Uterus (tissue), 4 donors: ENCODE results near the gene ZNF22. TPM values are rescaled to one million over a fixed set of nuclear protein-coding genes. Genes with fewer than 3 reads are reported as not detected.

Source experiments
- DNase-seq, 2 donors: peaks; one replicate each; pipeline ENCODE4 v3.0.0-alpha.2; 2019 to 2020
- H3K27ac ChIP-seq, 2 donors: fragments of 200-600 bp; sonication (generic); 1 replicate in 1 of 2; 2 replicates in 1 of 2; pipeline ENCODE4 v1.5.1; 2016 to 2018
- H3K27me3 ChIP-seq, 2 donors: fragments of 200-600 bp; sonication (generic); one replicate each; pipeline ENCODE4 v1.5.1; 2018 to 2019; ENCODE audit warnings: control low read depth in 1 of 2
- H3K36me3 ChIP-seq, 2 donors: fragments of 200-600 bp; sonication (generic); one replicate each; pipeline ENCODE4 v1.5.1; 2019; ENCODE audit warnings: control low read depth in 1 of 2
- H3K4me1 ChIP-seq, 2 donors: fragments of 200-600 bp; sonication (generic); one replicate each; pipeline ENCODE4 v1.5.1; 2018 to 2019; ENCODE audit warnings: control low read depth in 1 of 2
- H3K4me3 ChIP-seq, 2 donors: fragments of 200-600 bp; sonication (generic); 1 replicate in 1 of 2; 2 replicates in 1 of 2; pipeline ENCODE4 v1.5.1; 2018 to 2019; ENCODE audit warnings: mild to moderate bottlenecking in 1 of 2
- H3K9me3 ChIP-seq, 2 donors: fragments of 200-600 bp; sonication (generic); one replicate each; pipeline ENCODE4 v1.5.1; 2019; ENCODE audit warnings: control low read depth in 1 of 2
- POLR2A ChIP-seq, 2 donors: fragments of 450-650 bp; IDR thresholded peaks; one replicate each; pipeline ENCODE4 v1.6.1; 2016; ENCODE audit warnings: antibody characterized with exemption in 2 of 2, mild to moderate bottlenecking in 1 of 2, moderate library complexity in 1 of 2
- intact Hi-C: fragments of 100-400 bp; cut with DNase I; formaldehyde crosslinking; loops from one replicate; pipeline ENCODE4 v1.15.1; 2023; ENCODE audit warnings: low total_unique reads
- total RNA-seq, 4 donors: library from RNA; depleted of rRNA in 3 of 4; stranded (reverse); fragments of >200 nt in 3 of 4; gene quantifications; one replicate each; pipeline versions ENCODE4 v1.1.0 to v1.2.4, GENCODE V29; 2014 to 2023
- TF ChIP-seq, protein P1 (sequence below), 4 experiments: fragments of 200-600 bp in 2 of 4; fragments of 450-650 bp in 2 of 4; sonication (generic) in 2 of 4; IDR thresholded peaks; one replicate each; pipeline ENCODE4 v1.5.1; 2016 to 2019; ENCODE audit warnings: antibody characterized with exemption in 4 of 4, mild to moderate bottlenecking in 2 of 4, moderate library complexity in 1 of 4
- donor health status: DM: yes; HTN: yes; CAD: no.

The ZNF22 gene
- total RNA-seq, 4 donors from 2014 or later = 20.7 to 78.1 (median 34.6) TPM

DNA sequence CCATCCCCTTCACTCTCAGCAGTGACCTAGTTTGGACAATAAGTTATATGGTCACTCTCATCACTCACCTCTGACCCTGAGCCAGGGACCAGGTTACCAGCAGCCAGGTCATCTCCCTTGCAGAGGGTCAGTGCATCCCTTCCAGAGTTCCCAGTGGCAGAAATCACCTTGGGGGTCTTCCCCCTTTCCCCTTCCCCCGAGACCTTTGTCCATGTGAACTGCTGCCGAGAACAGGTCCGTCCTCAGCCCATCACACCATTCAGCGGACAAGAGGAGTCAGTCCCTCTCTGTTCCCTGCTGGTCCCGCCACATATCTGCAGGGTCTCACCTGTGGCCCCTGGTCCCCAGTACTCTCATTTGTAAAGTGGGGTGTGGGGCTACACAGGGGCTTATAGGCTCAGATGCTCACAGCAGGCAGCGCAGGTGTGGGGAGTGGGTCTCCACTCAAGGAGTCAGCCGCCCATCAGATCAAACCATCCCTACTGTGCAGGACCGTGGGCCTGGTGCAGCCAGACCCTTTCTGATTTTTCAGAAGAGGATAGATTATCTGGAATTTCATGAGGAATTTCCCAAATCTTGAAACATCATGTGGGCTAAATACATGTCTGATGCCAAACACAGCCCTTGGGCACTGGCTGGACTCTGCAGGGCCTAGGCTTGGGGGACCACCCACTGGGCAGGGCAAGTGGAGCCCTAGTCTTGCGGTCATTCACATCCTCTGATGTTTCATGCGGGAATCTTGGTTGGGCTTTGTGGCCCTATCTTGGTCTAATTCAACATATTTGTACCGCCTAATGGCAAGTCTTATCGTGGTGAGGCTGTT lies 28.6 kb upstream of the ZNF22 start:
- TF ChIP-seq, protein P1, sequence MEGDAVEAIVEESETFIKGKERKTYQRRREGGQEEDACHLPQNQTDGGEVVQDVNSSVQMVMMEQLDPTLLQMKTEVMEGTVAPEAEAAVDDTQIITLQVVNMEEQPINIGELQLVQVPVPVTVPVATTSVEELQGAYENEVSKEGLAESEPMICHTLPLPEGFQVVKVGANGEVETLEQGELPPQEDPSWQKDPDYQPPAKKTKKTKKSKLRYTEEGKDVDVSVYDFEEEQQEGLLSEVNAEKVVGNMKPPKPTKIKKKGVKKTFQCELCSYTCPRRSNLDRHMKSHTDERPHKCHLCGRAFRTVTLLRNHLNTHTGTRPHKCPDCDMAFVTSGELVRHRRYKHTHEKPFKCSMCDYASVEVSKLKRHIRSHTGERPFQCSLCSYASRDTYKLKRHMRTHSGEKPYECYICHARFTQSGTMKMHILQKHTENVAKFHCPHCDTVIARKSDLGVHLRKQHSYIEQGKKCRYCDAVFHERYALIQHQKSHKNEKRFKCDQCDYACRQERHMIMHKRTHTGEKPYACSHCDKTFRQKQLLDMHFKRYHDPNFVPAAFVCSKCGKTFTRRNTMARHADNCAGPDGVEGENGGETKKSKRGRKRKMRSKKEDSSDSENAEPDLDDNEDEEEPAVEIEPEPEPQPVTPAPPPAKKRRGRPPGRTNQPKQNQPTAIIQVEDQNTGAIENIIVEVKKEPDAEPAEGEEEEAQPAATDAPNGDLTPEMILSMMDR (IDR thresholded peaks at IDR 0.05) = no peak
- TF ChIP-seq POLR2A (IDR thresholded peaks at IDR 0.05) = no peak
- no peak overlapping the region for H3K4me3 ChIP-seq
- peaks cover 0 to 10% of the 10 kb centered on the region in 2 donors for H3K4me1 ChIP-seq
- H3K27me3 ChIP-seq = no peaks in the 10 kb centered on the region
- no peak overlapping the region for H3K27ac ChIP-seq
- intact Hi-C loops = no loop called here
- no peaks in the 10 kb centered on the region for H3K9me3 ChIP-seq
- no peak for DNase-seq
- no peaks in the 10 kb centered on the region for H3K36me3 ChIP-seq

DNA sequence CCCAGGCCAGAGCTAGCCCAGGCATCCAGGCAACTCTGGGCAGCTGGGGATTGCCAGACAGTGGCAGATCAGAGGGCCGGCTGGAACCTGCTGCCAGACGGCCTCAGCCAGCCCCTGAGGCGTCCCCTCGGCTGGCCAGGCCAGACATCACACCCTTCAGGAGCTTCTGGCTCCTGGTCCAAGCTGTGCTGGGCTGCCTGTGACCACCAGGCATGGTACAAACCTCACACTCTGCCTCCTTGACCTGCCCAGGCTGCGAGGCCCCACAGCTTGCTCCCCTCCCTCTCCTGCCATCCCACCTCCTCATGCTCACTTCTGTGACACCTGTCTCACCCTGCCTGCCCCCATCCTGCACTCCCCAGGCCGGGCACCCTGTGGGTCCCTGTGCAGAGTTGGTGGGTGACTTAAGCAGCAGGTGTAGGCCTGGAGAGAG lies 27.8 kb upstream of the ZNF22 start:
- DNase-seq = no peak
- no peaks in the 10 kb centered on the region for H3K36me3 ChIP-seq
- H3K27ac ChIP-seq = no peak overlapping the region
- H3K27me3 ChIP-seq = no peaks in the 10 kb centered on the region
- no peak overlapping the region for H3K4me3 ChIP-seq
- intact Hi-C loops = no loop called here
- H3K4me1 ChIP-seq = peaks cover 0 to 10% of the 10 kb centered on the region in 2 donors
- no peak for TF ChIP-seq POLR2A (IDR thresholded peaks at IDR 0.05)
- TF ChIP-seq, protein P1 (IDR thresholded peaks at IDR 0.05) = no peak
- no peaks in the 10 kb centered on the region for H3K9me3 ChIP-seq

DNA sequence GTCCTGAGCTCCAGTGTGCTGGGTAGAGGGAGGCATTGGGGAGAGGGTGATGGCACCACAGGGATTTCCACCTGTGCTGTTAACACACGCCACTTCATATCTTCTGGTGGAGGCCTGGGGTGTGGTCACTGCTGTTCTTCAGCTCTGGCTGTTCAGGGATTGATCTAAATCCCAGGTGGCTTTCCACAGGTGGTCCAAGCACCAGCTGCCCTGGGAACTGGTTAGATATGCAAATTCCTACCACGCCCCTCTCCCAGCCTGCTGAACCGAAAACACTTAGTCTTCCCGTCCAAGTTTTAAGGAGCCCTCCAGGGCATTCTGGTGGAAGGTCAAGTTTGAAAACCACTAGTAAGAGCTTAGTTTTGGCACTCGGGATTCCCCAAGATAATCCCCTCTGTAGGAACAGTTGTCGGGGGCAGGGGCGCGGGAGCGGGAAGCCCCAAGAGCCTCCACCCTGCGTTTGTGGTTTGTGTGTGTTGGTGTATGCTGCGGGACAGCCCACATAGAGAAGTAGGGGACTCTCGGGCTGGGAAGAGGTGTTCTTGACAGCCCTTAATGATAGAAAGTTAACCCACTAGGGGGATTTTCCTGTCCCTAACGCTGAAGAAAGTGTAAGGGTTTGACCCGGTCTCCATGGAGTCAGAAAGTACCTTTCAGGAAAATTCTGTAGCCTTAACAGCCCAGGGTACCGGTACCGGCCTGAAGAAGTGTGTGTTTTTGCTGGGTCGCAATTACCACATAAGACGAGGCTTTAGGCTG lies 27.2 kb upstream of the ZNF22 start:
- Histone ChIP-seq H3K4me3 (no peak overlapping the region), H3K4me1 (peaks cover 0 to 10% of the 10 kb centered on the region in 2 donors), H3K27ac (peak overlapping the region; percentile 89 to 100), H3K36me3 (no peaks in the 10 kb centered on the region), H3K9me3 (no peaks in the 10 kb centered on the region), H3K27me3 (no peaks in the 10 kb centered on the region)
- TF ChIP-seq POLR2A (IDR thresholded peaks at IDR 0.05) = no peak
- TF ChIP-seq, protein P1 (IDR thresholded peaks at IDR 0.05) = no peak
- intact Hi-C loops = no loop called here
- peak in 1 of 2 donors; percentile 22 for DNase-seq

DNA sequence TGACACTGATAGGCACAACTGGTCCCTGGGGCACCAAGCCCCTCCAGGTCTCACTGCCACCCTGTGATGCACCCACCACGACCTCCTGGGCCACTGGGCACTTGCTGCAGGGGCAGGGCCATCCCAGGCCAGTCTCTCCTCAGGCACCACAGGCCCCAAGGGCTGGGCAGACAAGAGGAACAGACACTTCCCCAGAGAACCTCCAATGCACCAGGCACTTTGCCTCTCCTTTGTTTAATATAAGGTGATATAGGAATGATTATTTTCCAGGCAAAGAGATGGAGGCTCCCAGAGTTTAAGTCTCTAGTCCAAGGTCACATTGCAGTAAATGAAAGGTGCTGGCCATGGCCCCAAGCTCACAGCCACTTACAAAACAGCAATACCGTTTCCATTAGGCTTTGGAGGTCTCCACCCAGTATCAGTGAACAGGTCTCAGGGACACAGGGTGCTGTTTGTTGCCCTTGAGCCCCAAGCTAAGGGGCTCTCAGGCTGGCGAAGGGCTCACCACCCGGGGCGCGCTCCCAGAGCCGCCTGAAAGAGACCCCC lies 26.6 kb upstream of the ZNF22 start:
- peak in 1 of 2 donors; percentile 24 for DNase-seq
- H3K9me3 ChIP-seq = no peaks in the 10 kb centered on the region
- H3K27me3 ChIP-seq = no peaks in the 10 kb centered on the region
- peak overlapping the region; percentile 35 to 66 for H3K4me3 ChIP-seq
- peaks cover 0 to 13% of the 10 kb centered on the region in 2 donors for H3K4me1 ChIP-seq
- TF ChIP-seq, protein P1 (IDR thresholded peaks at IDR 0.05) = no peak
- no peak for TF ChIP-seq POLR2A (IDR thresholded peaks at IDR 0.05)
- intact Hi-C loops = no loop called here
- H3K36me3 ChIP-seq = no peaks in the 10 kb centered on the region
- H3K27ac ChIP-seq = peak overlapping the region; percentile 89 to 100
